Epidermal melanocyte (primary cell): Measurements from ENCODE around the gene CIZ1.

Source experiments
- DNase-seq: peaks from one replicate; pipeline ENCODE4 v3.0.0; 2011; ENCODE audit warnings: low spot score; ENCODE audit not compliant: insufficient read length

CIZ1 gene

DNA sequence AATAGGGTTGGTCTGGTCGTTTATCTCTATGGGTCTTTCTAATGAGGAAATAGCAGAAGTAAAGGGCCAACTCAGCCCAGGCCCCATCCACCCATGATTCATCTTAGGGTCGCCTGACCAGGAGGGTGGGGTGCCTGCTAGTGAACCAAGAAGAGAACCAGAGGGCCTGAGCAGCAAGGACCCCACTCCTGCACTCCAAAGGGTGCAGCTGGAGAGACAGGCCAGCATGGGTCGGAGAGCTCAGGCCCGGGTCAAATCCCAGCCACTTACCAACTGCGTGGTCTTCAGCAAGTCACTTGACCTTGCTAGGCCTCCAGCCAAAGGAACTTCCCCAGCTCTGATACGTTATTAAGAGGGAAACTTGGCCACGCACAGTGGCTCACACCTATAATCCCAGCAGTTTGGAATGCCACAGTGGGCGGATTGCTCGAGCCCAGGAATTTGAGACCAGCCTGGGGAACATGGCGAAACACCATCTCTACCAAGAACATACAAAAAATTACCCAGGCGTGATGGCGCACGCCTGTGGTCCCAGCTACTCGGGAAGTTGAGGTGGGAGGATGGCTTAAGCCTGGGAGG lies 27.0 kb downstream of the CIZ1 start:
- DNase-seq, result no peak

DNA sequence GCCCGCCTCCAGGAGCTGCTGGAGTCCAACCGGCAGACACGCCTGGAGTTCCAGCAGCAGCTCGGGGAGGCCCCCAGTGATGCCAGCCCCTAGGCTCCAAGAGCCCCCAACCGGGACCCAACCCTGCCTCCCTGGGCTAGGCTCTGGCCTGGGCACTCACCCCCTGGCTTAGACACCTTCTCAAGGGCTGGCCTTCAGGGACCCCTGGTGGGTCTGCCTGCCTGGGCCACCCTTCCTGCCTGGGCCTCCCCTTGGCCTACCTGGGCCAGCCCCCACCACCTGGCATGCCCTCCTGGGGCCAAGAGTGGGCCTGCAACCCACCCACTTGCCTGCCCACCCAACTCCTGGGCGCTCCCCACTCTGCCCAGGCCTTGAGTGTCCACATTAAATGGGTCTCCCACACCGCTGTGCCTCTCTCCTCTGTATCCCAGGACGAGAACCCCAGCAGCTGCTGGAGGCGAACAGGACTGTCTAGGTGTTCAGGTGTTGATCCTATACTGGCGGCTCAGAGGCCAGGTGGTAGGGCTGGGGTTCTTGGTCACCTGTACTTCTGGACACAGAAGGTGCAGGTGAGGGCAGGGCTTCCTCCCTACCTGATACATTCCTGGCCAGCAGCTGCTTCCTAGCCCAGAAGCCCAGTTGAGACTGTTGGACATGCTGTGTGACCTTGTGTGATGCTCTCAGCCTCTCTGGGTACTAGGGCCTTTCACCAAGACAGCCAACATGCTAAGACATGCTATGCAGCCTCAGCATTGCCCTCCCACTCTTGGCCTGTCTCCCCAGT lies 27.7 kb downstream of the CIZ1 start:
- no peak for DNase-seq

DNA sequence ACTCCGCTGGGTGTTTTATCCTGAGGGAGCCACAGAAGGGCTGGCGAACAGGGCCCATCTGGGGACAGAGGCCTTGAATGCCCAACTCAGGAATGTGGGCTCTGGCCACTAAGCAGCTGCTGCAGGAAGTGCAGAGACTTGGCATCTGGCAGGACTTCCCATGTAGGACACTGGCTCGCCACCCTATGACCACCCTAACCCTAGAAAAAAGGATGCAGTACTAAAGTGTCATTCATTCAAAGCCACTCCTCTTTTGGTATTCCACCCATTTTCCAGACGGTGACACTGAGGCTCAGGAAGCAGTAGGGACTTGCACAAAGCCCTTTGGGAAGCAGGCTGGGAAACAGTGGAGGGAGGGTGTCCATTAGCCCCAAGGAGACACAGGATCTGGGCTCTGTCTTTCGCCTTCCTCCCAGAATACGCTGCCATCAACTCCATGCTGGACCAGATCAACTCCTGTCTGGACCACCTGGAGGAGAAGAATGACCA lies 28.3 kb downstream of the CIZ1 start:
- no peak for DNase-seq

DNA sequence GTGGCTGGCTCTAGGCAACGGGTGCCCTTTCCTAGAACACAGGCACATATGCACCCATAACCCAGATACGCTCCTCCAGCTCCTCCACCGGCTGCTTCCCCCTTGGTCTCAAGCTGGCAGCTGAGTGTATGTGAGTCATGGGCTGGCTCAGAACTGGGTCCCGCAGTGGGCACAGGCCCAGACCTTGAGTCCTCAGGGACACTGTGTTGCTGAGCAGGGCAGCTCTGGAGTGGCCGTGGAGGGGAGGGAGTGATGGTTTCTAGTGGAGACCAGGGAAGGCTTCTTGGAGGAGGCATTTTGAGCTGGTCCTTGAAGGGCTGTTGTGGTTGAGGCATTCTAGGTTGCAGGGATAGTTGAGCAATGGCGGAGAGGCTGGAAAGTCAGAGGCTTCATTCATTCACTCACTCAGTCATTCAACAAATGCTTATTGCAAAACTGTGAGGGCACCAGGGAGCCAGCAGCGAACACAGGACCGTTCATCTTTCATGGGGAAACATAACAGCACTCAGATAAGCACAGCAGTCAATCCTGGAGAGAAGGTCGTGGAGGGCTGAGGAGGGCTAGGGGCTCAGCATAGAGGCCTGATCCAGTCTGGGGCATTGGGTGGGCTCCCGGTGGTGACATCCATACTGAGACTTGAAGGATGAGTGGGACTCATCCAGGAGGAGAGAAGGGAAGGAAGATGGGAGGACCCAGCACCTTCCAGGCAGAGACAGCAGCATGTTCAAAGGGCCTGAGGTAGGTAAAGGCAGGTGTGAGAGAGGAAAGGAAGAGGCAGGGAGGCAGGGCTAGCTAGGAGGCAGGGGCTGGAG lies 29.0 kb downstream of the CIZ1 start:
- no peak for DNase-seq

DNA sequence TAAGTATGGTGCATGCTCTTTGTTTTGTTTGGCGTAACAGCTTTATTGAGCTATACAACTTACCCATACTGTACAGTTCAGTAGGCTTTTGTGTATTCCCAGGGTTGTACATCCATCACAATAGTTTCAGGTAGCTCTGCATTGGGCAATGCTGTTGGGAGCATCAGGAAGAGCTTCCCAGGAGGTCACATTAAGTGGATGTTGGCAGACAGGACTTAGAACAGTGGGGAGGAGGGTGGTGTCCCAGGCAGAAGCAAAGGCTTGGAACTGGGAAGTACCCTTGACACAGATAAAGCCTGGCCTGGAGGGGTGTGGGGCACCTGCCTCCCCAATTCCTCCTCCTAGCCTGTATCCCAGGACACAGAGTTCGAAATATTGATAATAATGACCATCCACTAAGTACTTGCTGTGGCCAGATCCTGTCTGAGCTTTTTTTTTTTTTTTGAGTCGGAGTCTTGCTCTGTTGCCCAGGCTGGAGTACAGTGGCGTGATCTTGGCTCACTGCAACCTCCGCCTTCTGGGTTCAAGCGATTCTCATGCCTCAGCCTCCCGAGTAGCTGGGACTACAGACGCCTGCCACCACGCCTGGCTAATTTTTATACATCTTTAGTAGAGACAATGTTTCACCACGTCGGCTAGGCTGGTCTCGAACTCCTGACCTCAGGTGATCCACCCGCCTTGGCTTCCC lies 30.0 kb downstream of the CIZ1 start:
- no peak for DNase-seq

DNA sequence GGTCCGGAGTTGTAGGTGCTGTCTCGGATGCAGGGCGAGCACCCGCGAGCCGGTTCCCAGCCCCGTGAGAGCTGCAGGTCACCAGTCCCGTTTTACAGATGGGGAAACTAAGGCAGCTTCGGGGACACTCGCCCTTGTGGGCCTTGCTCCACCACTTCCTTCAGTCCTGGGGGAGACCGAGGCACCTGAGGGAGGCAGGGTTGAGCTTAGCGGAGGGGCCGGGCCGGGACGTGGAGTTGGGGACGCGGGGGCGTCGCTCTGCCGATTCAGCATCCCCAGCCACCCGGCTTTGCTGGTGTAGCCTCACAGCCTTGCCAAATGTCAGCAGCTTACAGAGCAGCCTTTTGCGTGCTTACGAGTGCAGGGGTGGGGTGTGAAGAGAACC lies 30.8 kb downstream of the CIZ1 start:
- no peak for DNase-seq

DNA sequence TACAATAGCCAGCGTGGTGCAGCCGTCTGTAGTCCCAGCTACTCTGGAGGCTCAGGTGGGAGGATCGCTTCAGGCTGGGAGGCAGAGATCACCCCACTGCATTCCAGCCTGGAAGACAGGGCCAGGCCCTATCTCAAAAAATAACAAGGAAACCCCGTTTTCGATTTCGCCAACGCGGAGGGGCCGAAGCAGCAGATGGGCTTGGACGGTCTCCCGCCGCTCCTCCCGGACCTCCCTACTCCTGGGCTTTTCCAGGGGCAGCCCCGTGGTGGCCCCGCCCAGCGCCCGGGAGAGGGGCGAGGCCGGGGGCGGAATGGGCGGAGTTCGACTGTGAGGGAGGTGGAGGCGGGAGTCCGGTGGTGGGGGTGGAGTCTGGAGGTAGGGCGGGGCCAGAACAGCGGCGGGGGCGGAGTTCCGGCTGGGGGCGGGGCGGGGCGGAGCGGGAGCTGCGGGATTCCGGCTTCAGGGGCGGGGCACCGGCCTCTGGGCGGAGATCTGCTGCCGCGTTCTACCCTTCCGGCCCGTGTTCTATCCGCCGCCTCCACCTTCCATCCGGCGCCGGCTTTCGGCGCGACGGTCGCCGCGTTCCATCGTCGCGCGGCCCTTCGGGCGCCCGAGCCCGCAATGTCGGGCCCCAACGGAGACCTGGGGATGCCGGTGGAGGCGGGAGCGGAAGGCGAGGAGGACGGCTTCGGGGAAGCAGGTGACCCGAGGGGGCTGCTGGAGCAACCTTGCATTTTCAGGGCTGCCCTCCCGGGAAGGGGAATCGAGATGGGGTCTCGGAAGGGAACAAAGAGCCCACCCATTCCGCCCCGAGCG lies 31.4 kb downstream of the CIZ1 start, which contains the start of gene BBLN:
TSS of gene BBLN (plus strand) at position 482 of the 819 bp plus-strand sequence. CDS start at position 625, 143 bp downstream.
- DNase-seq, result peak; percentile 99

DNA sequence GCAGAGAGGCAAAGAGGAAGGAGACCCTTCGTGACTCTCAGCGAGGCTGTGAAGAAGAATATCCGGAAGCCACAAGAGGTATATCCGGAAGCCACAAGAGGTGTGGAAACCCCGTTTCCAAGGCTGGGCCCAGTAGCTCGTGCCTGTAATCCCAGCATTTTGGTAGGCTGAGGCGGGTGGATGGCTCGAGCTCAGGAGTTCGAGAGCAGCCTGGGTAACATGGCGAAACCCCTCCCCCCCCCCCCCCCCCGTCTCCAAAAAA lies 31.9 kb downstream of the CIZ1 start:
- no peak for DNase-seq

DNA sequence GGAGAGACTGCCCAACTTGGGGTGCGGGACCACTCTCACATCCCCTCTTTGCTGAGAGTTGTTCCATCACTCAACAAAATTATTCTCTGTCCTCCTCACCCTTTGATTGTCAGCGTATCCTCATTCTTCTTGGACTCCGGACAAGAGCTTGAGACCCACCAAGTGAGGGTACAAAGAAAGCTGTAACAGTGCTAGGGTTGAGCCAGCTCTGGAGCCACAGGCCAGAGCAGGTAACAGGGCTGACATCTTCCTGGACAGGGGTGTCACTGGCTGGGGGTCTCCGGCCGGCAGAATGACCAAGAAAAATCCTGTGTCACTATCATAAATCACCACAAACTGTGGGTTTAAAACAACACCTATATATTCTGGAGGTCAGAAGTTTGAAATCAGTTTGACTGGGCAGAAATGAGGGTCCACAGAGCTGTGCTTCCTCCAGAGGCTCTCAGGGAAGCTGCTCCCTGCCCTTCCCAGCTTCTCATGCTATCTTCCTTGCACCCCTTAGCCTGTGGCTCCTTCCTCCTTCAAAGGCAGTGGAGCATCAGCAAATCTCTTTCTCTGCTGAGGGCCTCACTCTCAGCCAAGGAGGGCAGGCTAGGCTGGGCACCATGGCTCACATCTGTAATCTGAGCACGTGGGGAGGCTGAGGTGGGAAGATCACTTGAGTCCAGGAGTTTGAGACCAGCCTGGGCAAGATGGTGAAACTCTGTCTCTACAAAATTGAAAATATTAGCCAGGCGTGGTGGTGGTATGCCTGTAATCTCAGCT lies 35.5 kb downstream of the CIZ1 start:
- no peak for DNase-seq

DNA sequence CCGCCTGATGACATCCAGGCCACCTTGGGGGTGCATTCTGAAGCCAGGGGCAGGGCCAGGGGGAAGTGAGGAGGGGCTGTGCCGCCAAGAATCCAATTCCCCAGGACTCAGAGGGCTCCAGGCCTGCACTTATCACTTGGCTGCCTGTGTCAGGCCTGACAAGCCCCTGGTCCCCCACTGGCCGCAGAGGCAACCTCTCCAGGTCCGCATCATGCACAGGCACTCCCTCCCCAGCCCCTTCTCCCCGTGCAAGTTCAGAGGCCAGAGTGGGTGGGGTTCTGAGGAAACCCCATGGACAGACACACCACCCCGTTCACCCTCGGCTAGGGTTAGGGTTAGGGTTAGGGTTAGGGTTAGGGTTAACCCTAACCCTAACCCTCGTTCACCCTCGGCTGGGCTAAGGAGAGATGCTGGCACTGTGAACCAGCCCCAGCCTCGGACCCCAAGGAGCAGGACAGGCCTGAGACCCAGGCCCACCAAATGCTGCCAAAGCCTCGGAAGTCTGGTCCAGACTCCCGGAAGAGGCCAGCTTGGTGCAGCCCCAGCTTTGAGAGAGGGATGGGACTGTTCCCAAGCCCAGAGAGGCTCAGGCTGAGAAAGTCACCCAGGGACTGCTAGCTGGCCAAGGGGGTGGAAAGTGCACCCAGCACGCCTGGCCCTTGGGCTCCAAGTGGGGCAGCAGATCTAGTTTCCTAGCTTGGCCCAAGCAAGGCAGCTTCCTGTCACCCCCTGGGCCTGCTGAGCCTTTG lies 37.3 kb downstream of the CIZ1 start:
- DNase-seq, result no peak

DNA sequence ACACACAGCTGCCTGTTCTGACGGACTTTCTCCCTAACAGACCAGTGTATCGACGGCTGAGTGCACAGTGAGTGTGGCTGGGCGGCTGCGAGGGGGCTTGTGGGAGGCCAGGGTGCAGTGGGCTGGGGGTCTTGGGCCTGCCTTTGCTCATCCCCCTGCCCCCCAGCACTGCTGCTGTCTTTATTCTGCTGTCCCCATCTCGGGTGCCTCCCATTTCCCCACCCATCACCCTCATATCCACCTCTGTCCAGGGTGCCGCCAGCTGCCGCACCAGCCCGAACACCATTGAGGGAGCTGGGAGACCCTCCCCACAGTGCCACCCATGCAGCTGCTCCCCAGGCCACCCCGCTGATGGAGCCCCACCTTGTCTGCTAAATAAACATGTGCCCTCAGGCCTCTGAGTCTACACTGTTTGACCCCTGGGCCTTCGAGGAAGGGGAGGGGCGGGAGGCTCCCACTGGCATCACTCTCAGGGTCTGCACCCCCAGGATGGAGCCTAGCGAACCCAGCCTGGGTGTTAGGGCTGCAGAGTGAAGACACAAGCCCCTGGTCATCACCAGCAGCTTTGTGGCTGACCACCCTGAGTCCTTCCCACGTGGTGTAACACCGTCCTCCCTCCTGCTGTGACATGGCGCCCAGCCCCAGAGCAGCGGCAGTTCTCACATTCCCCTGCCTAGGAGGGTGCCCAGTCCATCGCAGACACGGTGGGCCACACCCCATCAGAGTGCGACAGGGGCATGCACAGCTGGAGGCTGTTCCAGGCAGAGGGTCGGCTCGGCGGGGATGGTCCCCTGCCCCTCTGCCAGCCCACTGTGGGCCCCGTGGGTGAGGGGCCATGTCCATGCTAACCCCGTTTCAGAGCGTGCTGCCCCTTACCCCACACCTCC lies 38.1 kb downstream of the CIZ1 start:
- no peak for DNase-seq

DNA sequence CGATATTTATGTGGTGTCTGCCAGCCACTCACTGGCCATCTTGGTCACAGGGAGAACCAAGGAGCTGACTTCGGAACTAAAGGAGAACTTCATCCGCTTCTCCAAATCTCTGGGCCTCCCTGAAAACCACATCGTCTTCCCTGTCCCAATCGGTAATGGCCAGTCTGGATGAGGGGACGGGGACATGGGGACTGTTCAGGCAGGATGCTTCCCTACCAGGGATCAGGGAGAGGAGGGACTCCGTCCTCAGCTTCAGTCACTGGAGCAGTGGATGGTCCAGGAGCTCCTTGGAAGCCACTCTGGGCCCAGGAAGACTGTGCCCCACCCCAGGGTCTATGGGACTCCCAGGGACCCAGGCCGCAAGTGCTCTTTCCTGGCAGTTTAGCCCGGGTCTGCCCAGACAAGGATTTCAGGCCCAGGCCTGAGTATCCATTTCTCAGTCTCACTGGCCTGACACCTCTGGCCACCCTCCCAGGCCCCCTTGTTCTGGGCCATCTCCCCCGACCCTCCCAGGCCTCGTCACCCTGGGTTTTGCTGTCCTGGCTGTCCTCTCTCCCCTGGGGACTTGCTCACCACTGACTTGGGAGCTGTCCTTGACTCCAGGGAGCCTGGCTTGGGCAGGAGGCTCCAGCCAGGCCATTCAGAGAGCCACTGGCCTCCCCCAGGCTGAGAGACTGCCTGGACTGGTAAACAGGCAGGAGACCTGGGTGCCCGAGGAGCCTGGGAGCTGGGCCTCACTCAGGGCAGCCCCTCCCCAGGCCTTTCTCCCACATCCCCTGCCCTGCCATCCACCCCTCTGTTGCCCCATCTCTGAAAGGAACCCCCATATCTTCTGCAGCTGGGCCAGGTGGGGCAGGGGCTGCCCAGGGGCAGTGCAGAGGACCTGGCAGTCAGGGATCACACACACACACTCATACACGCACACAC lies 39.0 kb downstream of the CIZ1 start:
- DNase-seq, result no peak

DNA sequence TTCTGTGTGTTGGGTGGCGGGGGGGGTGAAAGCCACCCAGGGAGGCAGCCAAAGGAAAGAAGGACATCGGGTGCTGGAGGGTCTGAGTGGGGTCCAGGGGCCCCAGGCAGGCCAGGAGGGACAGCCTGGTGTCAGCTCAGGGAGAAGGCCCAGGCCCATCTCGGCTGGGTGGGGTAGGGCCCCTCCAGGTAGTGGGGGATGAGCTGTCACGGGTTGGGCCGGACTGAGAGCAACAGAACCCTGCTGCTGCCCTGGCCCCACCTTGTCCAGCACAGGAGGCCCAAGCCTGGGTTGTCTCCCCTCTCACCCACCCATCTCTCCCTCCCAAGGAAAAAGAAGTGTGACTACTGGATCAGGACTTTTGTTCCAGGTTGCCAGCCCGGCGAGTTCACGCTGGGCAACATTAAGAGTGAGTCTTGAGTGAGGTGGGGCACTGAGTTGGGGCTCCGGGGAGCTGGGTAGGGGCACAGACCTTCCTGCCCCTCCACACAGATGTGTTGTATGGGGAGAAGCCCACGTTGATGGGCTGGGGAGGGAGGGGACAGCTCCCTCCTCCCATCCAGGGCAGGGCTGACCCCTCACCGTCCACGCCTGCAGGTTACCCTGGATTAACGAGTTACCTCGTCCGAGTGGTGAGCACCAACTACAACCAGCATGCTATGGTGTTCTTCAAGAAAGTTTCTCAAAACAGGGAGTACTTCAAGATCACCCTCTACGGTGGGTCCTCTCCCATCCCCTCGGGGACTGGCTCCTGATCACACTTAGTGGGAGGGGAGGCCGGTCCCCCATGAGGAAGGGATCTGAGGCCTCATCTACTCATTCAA lies 39.9 kb downstream of the CIZ1 start:
- DNase-seq, result no peak

DNA sequence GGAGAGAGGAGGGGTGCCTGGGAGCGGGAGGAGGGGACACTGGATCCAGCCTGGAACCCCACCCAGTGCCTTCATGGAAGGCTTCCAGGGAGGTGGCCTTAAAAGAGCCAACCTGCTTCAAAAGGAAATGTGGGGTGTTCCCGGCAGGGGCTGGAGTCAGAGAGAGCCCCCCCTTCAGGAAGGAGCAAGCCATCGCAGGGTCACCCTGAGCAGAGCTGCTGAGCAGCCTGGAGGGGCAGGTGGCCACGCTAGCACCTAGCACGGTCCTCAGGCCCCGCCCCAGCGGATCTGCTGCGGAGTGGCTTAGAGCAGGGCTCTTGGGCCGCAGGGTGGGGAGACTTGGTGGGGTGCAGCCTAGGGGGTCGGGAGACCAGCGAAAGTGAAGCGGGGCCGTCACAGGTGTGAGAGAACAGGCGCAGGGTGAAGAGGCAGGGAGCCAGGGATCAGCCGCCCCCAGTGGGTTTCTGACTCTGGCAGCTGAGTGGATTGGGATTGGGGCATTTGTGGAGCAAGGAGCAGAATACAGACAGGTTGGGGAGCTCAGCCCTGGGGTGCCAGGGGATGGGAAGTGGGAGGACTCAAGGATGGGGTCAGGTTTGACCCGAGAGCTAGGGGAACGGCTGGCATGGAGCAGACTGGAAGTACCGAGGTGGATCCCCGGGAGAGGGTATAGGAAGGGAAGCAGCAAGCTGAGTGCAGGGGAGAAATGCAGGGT lies 40.6 kb downstream of the CIZ1 start:
- no peak for DNase-seq

DNA sequence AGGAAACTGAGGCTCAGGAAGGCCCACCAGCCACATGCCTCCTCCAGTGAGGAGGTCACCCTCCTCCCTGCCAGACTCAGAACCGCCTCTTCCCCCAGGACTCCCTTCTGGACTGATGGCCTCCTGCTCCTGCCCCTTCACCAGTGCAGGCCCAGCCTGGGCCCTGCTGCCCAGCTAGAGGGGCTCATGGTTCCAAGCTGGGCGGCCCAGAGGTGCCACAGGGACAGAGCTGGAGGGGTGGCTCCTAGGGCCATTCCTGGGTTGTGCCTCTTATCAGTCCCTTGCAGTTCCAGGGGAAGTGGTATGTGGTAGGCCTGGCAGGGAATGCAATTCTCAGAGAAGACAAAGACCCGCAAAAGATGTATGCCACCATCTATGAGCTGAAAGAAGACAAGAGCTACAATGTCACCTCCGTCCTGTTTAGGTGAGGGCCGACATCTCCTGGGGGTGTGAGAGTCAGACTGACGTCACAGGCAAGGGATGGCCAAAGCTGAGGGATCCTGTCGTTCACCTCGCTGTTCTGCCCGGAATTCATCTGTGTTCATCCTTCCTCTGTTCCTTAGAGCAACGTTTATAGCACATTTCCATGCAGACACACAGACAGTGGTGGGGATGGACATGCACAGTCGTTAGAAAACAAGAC lies 41.3 kb downstream of the CIZ1 start:
- no peak for DNase-seq
